GM18870 (cell line): ENCODE measurements around the gene PRKAR2B.
"Not testable (repeated sequence)": the region's sequence is repeated elsewhere in the genome, so short reads cannot be mapped to it uniquely, and the experiment has no call there.

Experiments used
- ATAC-seq: cut with Tn5 transposase; IDR thresholded peaks from one replicate; pipeline ENCODE4 v1.9.1; 2021; ENCODE audit warnings: moderate library complexity; ENCODE audit not compliant: unreplicated experiment

PRKAR2B gene

GRCh38 chr7:107076781-107077698 lies 32.5 kb downstream of the PRKAR2B start:
- ATAC-seq, result no peak

GRCh38 chr7:107077699-107078516 lies 33.4 kb downstream of the PRKAR2B start:
- ATAC-seq, result no peak

- no peak for ATAC-seq
These were observed 34.0 kb downstream of the PRKAR2B start for GRCh38 chr7:107078517-107078966.

GRCh38 chr7:107079212-107079940 lies 34.9 kb downstream of the PRKAR2B start:
- no peak for ATAC-seq

- no peak for ATAC-seq
These were observed 35.6 kb downstream of the PRKAR2B start for GRCh38 chr7:107080099-107080505.

GRCh38 chr7:107080533-107080932 lies 36.0 kb downstream of the PRKAR2B start:
- ATAC-seq, result no peak

- ATAC-seq, result no peak
These were observed 40.7 kb downstream of the PRKAR2B start for GRCh38 chr7:107085180-107085579.

GRCh38 chr7:107089627-107090026 lies 45.1 kb downstream of the PRKAR2B start:
- no peak for ATAC-seq

- ATAC-seq, result no peak
These were observed 46.0 kb downstream of the PRKAR2B start for GRCh38 chr7:107090457-107090856.

- ATAC-seq, result no peak
These were observed 46.8 kb downstream of the PRKAR2B start for GRCh38 chr7:107091306-107091705.

GRCh38 chr7:107093671-107094070 lies 49.2 kb downstream of the PRKAR2B start:
- ATAC-seq, result not testable (repeated sequence)

- ATAC-seq, result not testable (repeated sequence)
These were observed 54.6 kb downstream of the PRKAR2B start for GRCh38 chr7:107099154-107099553.

GRCh38 chr7:107100824-107101223 lies 56.3 kb downstream of the PRKAR2B start:
- ATAC-seq, result no peak

GRCh38 chr7:107103369-107103768 lies 58.9 kb downstream of the PRKAR2B start:
- ATAC-seq, result no peak

- no peak for ATAC-seq
These were observed 60.3 kb downstream of the PRKAR2B start for GRCh38 chr7:107104801-107105200.

- ATAC-seq, result no peak
These were observed 61.2 kb downstream of the PRKAR2B start for GRCh38 chr7:107105591-107106245.

- peak; percentile 50 for ATAC-seq
These were observed 64.4 kb downstream of the PRKAR2B start for GRCh38 chr7:107108793-107109371.

GRCh38 chr7:107109955-107110354 lies 65.5 kb downstream of the PRKAR2B start:
- ATAC-seq, result no peak

- no peak for ATAC-seq
These were observed 66.7 kb downstream of the PRKAR2B start for GRCh38 chr7:107111196-107111595.

GRCh38 chr7:107113866-107114265 lies 69.4 kb downstream of the PRKAR2B start:
- no peak for ATAC-seq
